GM12873 (cell line): ENCODE data around the gene NPRL2.

ENCODE experiments used
- CTCF ChIP-seq: IDR thresholded peaks from 2 replicates; pipeline ENCODE4 v1.5.1; 2012; ENCODE audit warnings: low read depth, mild to moderate bottlenecking, moderate library complexity, low read length, control low read depth; ENCODE audit not compliant: insufficient read depth; ENCODE audit errors: missing control alignments

NPRL2 gene

DNA sequence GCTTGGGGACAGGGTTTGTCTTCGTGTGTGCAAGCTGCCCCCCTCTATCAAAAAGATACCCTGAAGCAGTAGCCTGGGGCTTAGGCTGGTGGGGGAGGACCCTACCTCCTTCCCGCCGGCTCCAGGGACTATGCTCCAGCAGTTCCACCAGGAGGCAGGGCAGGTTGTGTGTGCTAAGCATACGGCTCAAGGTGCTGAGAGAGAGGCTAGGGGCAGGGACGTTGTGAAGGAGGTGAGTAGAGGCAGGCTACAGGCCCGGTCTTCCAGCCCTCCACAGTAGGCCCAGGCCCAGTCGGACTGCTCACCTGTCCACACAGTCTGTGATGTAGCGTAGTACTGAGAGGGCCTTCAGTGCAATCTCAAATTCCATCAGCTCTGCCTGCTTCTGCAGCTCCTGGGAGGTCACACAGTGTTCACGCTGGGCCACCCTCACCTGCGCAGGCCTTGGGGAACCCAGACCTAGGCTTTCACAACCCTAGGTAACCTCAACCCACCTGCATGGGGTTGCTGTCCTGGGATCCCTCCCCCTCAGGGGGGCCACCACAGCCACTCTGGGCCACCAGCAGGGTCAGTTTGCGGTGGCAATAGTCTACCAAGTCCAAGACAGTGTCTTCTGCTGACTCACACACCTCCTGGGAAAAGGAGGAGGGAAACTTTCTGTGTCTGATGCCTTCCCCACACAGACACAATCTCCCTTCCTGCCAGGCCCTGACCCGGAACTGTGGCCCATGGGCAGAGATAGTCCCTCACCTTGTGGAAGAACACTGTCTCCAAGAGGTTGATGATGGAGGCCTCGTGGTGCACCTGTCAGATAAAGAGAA is 7.6 kb downstream of the NPRL2 start:
- TF ChIP-seq CTCF: no peak

DNA sequence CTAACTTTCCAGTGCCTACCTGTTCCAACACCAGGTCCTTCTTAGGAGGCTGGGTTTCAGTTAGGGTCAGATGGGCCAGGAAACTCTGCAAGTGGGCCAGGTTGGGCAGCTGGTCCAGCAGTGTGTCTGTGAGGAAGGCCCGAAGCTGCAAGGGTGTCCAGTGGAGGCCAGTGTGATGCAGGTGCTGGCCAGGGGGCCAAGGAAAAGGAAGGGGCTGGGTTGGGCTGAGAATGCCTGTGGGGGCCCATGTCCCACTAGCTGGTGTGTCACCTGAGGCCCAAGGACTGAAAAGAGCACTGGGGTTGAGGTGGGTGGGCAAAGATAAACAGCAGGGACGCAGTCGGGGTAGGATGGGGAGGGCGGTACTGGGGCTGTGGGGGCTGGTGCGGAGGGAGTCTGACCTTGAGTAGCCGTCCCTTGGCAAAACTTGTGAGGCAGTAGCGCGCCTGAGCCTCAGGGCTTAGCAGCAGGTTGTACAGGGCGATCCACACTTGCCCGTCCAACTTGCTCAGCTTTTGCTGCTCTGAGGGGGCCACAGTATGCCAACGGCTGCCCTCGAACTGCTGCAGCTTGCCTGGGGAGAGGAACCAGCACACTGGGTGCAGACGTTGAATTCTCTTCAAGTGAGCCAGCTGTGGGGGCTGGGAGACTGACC is 8.5 kb downstream of the NPRL2 start:
- no peak for TF ChIP-seq CTCF

GRCh38 chr3:50341537-50341936 is 9.0 kb downstream of the NPRL2 start:
- TF ChIP-seq CTCF: no peak

- no peak for TF ChIP-seq CTCF
Measured at GRCh38 chr3:50340448-50341329, 9.9 kb downstream of the NPRL2 start, which contains the start of gene RASSF1. Gene RASSF1 (minus strand): TSS chr3:50340836. CDS start chr3:50340805, 31 bp downstream.

GRCh38 chr3:50340147-50340447 is 10.5 kb downstream of the NPRL2 start:
- TF ChIP-seq CTCF: no peak

- no peak for TF ChIP-seq CTCF
Measured at GRCh38 chr3:50339485-50340146, 11.0 kb downstream of the NPRL2 start.
